Nephron (organoid): ENCODE data around the gene DTNB.

Experiments
- H3K27ac Mint-ChIP-seq, 3 experiments: 2 replicates each; pipeline ENCODE4 v1.8.0; 2020; ENCODE audit warnings: mixed read lengths in 3 of 3, mild to moderate bottlenecking in 2 of 3, moderate library complexity in 1 of 3
- H3K27me3 Mint-ChIP-seq: 2 replicates; pipeline ENCODE4 v1.8.0; 2021; ENCODE audit warnings: low read depth, mild to moderate bottlenecking, moderate library complexity, mixed read lengths
- H3K36me3 Mint-ChIP-seq: 2 replicates; pipeline ENCODE4 v1.8.0; 2020; ENCODE audit warnings: low read depth, mixed read lengths
- H3K4me1 Mint-ChIP-seq: 2 replicates; pipeline ENCODE4 v1.8.0; 2020; ENCODE audit warnings: mixed read lengths
- H3K4me3 Mint-ChIP-seq, 3 experiments: 2 replicates each; pipeline ENCODE4 v1.8.0; 2020; ENCODE audit warnings: mild to moderate bottlenecking in 3 of 3, mixed read lengths in 3 of 3, moderate library complexity in 2 of 3
- H3K9me3 Mint-ChIP-seq: 2 replicates; pipeline ENCODE4 v1.8.0; 2020; ENCODE audit warnings: mixed read lengths
- CTCF ChIP-seq, 3 experiments: fragments of 200-600 bp; sonication (generic); IDR thresholded peaks; one replicate each; pipeline ENCODE4 v1.5.0; 2021; ENCODE audit warnings: antibody characterized with exemption in 3 of 3; ENCODE audit not compliant: unreplicated experiment in 3 of 3

The DTNB gene

DNA sequence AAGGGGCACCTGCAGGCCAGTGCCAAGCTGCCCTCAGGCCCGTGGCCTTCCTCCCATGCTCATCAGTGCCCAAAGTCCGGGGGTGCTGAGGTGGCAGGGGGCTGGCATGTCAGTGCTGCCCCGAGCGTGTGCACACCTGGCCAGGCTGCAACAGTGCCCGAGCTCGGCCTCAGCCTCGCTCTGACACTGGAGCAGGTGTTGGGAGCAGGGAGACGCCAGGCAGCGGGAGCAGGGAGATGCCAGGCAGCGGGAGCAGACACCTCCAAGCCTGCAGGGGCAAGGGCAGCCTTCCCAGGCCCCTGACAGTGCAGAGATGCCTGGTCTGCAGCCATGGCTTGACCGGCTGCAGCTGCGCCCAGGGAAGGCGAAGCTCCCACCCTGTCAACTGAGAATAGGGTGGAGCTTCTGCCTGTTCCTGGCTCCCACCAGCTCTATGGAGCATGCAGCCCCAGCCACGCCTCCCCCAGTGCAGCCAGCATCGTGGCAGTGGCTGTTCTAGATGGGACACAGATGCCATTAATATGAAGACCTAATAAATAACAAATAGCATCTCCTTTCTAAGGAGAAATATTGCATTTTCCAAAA lies 82.4 kb downstream of the DTNB start:
- TF ChIP-seq CTCF (IDR thresholded peaks at IDR 0.05; ENCODE audit: unreplicated experiment in 3 of 3) = no peak
- H3K27ac Mint-ChIP-seq = no peak overlapping the region
- no peak overlapping the region for H3K4me3 Mint-ChIP-seq
- H3K4me1 Mint-ChIP-seq = peaks cover 8% of the 10 kb centered on the region
- no peaks in the 10 kb centered on the region for H3K9me3 Mint-ChIP-seq
- H3K27me3 Mint-ChIP-seq = no peaks in the 10 kb centered on the region
- no peaks in the 10 kb centered on the region for H3K36me3 Mint-ChIP-seq

DNA sequence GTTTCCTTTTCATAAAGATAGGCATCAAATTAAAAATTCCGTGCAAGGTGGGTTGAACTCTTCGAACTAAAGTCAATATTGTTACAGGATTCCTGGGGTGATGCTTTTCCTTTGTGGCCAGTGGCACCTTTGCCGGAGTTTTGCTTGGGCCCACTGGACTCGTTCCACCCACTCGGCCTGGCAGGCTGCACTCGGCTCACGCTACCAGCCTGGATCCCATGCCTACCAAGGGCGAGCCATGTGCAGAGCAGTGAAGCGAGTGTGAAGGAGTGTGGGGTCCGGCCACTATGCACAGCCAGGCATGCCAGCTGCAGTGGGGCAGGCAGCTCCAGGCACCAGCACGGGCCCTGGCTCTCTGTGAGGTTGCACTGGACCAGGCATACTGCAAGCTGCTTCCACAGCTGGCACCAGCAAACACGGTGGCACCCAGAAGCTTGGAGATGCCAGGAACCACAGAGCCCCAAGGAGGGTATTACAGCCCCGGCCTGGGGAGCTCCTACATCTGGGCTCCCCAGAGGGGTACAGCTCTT lies 83.6 kb downstream of the DTNB start:
- H3K36me3 Mint-ChIP-seq = no peaks in the 10 kb centered on the region
- H3K4me1 Mint-ChIP-seq = peaks cover 16% of the 10 kb centered on the region
- H3K9me3 Mint-ChIP-seq = no peaks in the 10 kb centered on the region
- no peak for TF ChIP-seq CTCF (IDR thresholded peaks at IDR 0.05; ENCODE audit: unreplicated experiment in 3 of 3)
- no peaks in the 10 kb centered on the region for H3K27me3 Mint-ChIP-seq
- H3K27ac Mint-ChIP-seq = no peak overlapping the region
- no peak overlapping the region for H3K4me3 Mint-ChIP-seq

GRCh38 chr2:25588576-25588975 lies 84.8 kb downstream of the DTNB start:
- Mint-ChIP-seq H3K27me3 (no peaks in the 10 kb centered on the region), H3K36me3 (no peaks in the 10 kb centered on the region), H3K4me1 (peaks cover 16% of the 10 kb centered on the region), H3K9me3 (no peaks in the 10 kb centered on the region), H3K4me3 (no peak overlapping the region), H3K27ac (no peak overlapping the region)
- TF ChIP-seq CTCF (IDR thresholded peaks at IDR 0.05; ENCODE audit: unreplicated experiment in 3 of 3) = no peak

- peaks cover 16% of the 10 kb centered on the region for H3K4me1 Mint-ChIP-seq
- H3K36me3 Mint-ChIP-seq = no peaks in the 10 kb centered on the region
- no peak for TF ChIP-seq CTCF (IDR thresholded peaks at IDR 0.05; ENCODE audit: unreplicated experiment in 3 of 3)
- H3K27me3 Mint-ChIP-seq = no peaks in the 10 kb centered on the region
- no peaks in the 10 kb centered on the region for H3K9me3 Mint-ChIP-seq
- no peak overlapping the region for H3K4me3 Mint-ChIP-seq
- H3K27ac Mint-ChIP-seq = no peak overlapping the region
Measured at GRCh38 chr2:25587361-25587760, 86.0 kb downstream of the DTNB start.

DNA sequence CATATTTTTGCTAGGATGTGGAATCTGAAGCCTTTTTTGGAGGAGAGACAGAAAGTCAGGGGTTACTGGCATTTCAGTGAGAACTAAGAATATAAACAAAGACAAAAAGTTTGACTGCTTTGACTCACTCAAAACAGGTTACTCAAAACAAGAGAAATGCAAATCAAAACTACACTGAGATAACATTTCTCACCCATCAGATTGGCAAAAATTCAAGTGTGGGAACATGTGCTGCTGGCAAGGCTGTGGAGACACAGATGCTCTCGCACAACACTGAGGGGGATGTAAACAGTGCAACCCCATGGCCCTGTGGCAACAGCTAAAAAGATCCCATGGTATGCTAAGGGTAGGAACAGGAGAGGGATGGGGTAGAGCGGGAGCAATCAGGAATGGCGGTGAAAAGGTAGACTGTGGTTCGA lies 86.6 kb downstream of the DTNB start:
- Mint-ChIP-seq H3K4me3 (no peak overlapping the region), H3K27ac (no peak overlapping the region), H3K9me3 (no peaks in the 10 kb centered on the region), H3K4me1 (peaks cover 16% of the 10 kb centered on the region), H3K27me3 (no peaks in the 10 kb centered on the region), H3K36me3 (no peaks in the 10 kb centered on the region)
- no peak for TF ChIP-seq CTCF (IDR thresholded peaks at IDR 0.05; ENCODE audit: unreplicated experiment in 3 of 3)

DNA sequence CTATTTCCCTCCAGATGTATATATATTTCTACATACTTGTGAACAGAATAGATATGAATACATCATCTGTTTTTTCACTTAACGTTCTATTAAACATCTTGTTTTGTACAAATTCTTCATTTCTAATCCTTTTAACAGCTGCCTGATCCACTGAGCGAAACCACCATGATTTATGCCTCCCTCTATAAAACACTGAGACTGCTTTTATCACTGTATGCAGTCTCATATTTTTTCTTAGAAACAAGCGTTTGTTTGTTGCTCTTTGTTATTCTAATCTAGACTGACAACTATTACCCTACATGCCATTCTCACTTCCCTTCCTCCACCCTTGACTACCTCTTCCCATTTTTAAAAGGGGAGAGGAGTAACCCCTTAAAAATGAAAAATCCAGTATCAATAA lies 88.2 kb downstream of the DTNB start:
- Mint-ChIP-seq H3K36me3 (no peaks in the 10 kb centered on the region), H3K4me3 (no peak overlapping the region), H3K9me3 (no peaks in the 10 kb centered on the region), H3K4me1 (peaks cover 16% of the 10 kb centered on the region), H3K27me3 (no peaks in the 10 kb centered on the region), H3K27ac (no peak overlapping the region)
- TF ChIP-seq CTCF (IDR thresholded peaks at IDR 0.05; ENCODE audit: unreplicated experiment in 3 of 3) = no peak
